Measurements from ENCODE around the gene NOS3.
"Not testable (repeated sequence)": the region's sequence is repeated elsewhere in the genome, so short reads cannot be mapped to it uniquely, and the experiment has no call there.

Gene NOS3

DNA sequence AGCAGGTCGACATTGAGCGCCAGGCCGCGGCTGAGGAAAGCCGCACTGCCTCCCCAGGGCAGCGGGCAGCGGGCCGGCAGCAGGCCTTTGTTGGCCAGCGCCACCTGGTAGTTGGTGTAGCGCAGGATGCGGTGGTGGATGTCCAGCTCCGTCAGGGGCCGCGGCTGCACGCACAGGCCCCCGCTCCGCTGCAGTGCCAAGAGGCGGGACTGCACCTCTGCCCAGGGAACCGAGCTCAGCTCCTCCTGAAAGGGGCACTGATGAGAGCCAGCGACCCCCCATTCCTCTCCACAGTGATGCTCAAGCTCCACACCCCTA is 28.3 kb downstream of the NOS3 start:
- DNase-seq: no peak

DNA sequence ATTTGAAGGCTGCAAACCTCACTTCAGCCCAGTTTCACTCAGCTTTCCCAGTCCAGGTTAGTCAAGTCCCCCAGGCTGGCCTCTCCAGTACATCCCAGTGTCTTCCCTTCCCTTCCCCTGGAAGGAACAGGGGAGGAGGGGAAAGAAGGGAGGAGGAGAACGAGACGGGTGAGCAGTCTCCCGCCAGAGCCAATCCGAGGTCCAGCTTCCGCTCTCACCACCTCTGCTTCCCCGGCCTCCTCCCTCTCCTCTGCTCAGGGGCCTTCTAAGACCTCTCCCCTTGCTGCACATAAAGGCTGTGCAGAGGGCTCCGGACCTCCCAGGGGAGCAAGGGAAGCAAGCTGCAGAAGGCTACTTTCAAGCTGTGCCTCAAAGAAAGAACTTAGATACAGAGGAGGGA is 29.4 kb downstream of the NOS3 start:
- no peak for DNase-seq

DNA sequence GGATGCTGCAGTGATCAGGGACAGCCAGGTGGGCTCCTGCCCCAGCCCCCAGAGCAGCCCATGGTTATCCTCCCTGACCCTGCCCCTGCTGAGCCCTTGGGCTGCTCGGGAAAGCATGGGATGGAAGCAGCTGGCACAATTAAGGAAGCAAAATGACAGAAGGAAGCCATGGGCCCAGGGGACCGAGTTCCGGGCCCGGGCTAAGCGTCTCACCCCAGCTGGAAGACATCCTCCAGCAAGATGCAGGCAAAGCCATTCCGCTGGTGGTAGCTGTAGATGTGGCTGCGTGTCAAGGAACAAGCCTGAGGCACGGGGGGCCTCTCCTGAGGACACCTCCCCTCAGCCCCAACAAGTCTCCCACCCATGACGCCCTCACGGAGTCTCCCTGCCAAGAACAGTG is 32.4 kb downstream of the NOS3 start:
- no peak for DNase-seq

DNA sequence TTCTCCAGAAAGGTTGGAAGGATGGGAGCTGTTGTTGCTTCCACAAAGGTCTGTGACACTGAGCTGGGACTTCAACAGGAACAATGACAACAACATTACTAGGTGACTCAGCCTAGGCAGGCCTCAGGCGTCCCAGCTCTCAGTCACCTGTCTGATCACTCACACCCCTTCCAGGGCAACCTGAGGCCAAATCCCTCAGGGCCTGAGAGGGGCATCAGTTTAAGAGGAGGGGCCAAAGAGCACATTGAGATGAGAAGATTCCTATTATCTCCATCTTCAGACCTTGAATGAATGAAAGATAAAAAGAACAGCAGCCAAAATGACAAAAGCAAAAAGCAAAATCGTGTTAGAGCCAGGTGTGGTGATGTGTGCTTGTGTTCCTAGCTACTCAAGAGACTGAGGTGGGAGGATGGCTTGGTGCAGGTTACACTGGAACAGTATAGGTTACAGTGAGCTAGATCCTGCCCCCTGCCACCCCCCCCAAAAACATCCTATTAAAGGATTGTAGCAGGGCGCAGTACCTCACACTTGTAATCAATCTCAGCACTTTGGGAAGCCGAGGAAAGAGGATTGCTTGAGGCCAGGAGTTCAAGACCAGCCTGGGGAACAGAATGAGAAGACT is 33.7 kb downstream of the NOS3 start, which contains the start of gene ATG9B:
Gene ATG9B, minus strand, starts transcription at position 60 of the 622 bp plus-strand sequence. CDS start 71 bp downstream, outside the sequence.
- DNase-seq: no peak

DNA sequence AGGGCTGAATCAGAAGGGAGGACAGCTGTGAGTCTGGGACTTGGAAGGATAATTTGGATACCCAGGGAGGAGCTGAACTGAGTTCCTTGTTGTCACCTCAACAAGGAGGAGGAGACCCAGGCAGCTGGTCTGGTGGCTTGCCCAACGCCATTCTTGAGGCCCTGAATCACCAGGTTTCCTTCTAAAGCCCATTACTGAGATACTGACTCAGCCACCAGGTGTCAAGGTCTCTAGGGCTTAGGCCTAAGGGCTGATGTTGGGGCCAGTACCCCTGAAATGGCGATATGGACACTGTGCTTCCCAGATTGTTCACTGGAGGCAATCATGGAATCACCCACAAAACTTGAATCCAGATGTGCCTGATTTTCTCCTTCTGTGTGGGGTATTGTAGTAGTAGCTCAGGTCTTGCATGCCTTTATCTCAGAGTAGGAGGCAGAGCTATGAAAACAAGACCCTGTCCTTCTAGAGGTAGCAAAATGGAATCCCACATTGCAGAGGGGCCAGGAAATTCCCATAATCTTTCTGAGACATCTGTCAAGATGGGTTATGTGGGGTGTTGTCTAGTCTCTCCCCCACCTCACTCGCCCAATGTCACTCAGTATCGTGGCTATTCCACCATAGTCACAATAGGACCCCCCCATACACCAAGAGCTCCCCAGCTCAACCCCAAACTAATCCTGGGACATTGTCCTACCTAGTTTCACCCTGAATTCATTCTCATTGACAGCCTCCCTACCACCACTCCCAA is 35.3 kb downstream of the NOS3 start:
- DNase-seq: no peak

DNA sequence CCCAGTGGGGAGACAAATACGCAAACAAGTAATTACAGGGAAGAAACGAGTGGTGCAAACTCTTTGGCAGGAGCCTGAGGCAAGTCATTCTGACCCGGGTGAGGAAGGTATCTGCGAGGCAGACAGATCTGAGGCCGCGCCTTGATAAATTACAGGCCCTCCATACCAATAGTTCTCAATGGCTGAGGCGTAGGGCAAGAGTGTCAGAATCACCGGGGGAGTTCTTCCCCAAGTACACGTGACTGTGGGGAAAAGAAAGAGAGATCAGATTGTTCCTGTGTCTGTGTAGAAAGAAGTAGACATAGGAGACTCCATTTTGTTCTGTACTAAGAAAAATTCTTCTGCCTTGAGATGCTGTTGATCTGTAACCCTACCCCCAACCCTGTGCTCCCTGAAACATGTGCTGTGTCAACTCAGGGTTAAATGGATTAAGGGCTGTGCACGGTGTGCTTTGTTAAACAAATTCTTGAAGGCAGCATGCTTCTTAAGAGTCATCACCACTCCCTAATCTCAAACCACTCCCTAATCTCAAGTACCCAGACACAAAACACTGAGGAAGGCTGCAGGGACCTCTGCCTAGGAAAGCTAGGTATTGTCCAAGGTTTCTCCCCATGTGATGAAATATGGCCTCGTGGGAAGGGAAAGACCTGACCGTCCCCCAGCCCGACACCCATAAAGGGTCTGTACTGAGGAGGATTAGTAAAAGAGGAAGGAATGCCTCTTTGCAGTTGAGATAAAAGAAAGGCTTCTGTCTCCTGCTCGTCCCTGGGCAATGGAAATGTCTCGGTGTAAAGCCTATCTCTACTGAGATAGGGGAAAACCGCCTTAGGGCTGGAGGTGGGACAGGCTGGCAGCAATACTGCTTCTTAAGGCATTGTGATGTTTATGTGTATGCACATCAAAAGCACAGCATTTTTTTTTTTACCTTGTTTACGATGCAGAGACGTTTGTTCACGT is 36.2 kb downstream of the NOS3 start:
- not testable (repeated sequence) for DNase-seq

DNA sequence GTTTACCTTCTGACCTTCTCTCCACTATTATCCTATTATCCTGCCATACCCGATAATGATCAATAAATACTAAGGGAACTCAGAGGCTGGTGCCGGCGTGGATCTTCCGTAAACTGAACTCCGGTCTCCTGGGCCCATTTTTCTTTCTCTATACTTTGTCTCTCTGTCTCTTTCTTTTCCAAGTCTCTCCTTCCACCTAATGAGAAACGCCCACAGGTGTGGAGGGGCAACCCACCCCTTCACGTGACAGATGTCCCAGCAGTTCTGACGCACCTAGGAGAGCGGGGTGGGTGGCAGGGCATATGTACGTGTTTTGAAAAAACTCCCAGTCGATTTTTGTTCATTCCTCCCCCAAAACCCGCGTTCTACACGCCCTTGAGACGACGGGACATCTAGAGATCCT is 36.9 kb downstream of the NOS3 start:
- DNase-seq: not testable (repeated sequence)

DNA sequence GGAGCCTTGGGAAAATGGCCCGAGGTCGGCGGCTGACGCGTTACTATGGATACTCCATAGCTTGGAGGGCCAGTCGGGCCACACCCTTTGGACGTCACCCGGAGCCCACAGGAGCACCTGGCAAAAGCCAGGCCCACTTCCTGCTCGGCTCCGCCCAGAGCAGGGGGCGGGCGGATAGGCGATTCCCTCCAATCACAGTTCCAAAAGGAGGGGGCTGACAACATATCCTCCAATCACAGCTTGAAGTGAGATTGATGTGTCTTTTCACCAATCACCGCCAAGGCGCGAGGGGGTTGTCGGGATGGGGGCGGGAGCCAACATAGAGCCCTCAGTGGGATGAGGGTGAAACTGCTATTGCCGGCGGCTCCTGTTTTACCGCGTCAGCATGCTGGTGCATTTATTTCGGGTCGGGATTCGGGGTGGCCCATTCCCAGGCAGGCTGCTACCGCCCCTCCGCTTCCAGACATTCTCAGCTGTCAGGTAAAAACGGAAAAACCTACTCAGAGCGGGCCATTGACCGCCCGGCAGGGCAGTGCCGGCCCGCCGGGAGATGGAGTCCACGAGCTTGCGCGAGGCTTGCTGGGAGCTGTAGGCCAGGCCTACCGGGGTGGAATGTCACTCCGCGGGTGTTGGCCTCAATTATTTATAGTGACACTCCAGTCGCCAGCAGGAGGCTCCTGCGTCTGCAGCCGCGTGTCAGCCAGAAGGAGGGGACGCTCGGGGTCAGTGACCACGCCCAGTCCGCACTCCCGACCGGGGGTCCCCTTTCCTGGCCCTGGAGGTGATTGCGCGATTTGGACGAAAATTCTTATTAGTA is 37.5 kb downstream of the NOS3 start, which contains the start of gene ABCB8:
Gene ABCB8, plus strand, starts transcription at position 320 of the 817 bp plus-strand sequence. Its CDS starts 66 bp downstream, at position 386.
- DNase-seq: peak; percentile 100

DNA sequence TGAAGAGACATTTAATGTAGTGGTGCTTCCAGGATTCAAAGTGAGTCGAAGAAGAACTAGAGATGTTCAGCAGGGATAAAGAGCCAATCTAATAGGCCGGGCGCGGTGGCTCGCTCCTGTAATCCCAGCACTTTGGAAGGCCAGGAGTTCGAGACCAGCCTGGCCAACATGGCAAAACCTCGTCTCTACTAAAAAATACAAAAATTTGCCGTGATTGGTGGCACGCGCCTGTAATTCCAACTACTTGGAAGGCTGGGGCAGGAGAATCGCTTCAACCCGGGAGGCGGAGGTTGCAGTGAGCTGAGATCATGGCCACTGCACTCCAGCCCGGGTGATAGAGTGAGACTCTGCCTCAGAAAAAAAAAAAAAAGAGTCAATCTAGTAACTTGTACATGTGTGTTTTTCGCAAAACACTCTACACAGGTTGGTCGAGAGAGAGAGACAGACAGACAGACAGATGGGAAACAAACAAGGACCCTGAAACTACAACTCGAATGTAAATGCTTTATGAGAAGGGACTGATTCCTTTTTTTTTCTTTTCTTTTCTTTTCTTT is 38.2 kb downstream of the NOS3 start:
- no peak for DNase-seq

DNA sequence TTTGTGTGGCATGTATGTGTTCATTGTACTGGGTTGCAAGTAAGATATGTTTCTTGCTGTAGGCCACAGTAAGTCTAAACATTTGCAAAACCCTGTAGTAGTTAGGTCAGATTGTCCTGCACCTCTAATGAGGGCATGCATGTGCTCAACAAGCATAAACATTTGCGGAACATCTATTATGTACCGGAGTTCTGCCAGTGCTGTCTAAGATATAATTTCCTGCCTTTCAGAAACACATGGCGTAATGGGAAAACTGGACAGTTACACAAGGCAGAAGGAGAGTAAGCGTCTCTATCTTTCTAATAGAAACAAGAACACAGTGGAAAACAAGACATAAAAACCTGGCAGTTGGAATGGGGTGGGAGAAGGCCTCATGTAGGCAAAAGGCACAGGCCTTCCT is 40.2 kb downstream of the NOS3 start:
- no peak for DNase-seq

DNA sequence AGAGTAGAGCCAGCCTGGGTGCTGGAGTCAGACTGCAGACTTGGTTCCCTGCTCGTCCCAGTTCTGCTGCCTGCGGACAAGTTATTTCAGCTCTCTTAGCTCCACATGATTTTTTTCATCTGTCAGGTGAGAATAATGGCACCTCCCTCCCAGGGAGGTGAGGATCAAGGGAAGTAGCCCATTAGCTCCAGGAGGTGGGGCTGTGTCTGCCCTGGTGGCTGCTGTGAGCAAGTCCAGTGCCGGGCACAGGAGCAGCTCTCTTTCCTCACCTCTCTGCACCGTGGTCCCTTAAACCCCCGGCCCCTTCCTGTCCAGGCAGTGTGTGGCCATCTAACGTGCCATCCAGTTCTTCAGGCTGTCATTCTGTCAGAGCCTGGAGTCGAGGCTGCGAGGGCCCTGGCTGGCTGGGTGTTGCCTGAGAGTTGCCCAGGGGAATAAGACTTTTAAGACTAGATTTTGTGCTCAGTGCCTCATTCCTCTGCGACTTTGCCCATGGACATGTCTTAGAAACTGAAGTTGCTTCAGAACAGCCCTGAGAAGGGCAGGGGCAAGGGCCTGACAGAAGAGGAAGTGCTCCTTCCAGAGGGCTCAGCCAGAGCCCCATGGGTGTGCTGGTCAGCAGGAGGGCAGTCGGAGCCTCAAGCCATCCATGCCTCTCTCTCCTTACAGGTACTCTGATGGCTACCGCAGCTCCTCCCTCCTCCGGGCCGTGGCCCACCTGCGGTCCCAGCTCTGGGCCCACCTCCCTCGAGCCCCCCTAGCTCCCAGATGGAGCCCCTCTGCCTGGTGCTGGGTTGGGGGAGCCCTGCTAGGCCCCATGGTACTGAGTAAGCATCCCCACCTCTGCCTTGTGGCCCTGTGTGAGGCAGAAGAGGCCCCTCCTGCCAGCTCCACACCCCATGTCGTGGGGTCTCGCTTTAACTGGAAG is 42.4 kb downstream of the NOS3 start:
- no peak for DNase-seq

DNA sequence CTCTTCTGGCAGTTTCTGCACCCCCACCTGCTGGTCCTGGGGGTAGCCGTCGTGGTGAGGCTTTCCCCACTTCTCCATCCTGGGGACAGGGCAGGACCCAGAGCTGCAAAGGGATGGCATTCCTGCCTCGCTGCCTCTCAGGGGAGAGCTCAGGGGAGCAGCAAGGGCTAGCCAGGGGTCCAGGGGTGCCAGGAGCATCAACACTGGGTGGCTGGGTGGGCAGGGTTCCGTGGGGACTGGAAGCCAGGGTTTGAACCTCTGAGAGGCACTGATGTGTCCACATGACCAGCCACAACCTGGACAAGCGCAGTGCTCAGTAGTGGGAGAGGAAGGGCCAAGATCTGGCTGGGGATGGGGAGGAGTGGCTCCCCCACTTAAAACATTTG is 43.0 kb downstream of the NOS3 start:
- no peak for DNase-seq

DNA sequence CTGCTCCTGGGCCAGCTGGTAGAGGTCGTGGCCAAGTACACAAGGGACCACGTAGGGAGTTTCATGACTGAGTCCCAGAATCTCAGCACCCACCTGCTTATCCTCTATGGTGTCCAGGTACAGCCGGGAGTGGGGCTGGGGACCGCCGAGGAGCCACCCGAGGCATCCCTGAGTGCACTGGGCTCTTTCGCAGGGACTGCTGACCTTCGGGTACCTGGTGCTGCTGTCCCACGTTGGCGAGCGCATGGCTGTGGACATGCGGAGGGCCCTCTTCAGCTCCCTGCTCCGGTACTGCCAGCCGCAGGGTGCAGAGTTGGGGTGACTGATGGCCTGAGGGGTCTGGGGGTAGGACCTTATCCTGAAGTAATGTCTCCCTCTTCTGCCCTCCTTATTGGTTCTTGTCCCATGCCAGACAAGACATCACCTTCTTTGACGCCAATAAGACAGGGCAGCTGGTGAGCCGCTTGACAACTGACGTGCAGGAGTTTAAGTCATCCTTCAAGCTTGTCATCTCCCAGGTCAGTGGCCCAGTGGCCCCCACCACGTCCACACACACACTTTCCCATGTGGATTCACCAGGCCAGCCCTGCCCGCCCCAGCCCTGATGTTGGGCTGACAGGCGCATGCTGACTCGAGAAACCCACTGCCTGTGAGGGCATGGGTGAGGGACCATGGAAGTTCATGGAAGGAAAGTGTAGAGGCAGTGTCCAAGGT is 43.7 kb downstream of the NOS3 start:
- no peak for DNase-seq

DNA sequence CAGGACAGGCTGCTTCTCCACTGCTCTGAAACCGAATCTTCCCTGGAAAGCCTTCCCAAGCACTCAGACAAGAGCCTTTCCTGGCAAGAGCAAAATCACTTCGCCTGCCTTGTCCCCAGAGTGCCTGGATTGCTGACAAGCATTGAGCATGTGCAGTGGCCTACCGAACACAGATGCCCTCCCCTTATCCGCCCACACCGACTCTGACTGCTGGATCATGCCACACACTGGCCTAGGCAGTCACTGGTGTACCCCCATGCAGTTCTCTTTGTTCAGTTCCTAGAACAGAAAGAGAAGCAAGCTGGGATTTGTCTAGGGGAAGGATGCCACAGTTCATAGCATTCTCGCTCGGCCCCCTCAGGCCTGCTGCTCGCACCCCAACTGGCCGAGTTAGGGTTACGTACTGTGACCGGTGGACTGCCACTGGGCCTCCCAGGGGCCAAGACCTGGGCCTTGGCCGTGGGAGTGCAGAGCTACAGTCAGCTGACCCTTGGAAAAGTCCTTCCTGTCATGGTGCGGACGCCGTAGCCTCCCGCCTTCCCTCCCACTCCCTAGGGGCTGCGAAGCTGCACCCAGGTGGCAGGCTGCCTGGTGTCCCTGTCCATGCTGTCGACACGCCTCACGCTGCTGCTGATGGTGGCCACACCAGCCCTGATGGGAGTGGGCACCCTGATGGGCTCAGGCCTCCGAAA is 44.4 kb downstream of the NOS3 start:
- no peak for DNase-seq

DNA sequence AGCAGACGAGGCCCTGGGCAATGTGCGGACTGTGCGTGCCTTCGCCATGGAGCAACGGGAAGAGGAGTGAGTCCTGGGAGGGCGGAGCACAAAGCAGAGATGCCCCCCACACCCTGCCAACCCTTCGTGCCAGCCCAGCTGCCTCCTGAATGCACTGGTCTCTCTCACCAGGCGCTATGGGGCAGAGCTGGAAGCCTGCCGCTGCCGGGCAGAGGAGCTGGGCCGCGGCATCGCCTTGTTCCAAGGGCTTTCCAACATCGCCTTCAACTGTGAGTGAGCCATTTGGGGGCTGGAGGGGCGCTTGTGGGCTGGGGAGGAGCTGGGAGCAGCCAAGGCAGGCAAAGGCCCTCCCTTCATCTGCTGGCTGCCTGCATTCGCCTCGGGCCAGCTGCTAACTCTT is 45.1 kb downstream of the NOS3 start:
- no peak for DNase-seq

DNA sequence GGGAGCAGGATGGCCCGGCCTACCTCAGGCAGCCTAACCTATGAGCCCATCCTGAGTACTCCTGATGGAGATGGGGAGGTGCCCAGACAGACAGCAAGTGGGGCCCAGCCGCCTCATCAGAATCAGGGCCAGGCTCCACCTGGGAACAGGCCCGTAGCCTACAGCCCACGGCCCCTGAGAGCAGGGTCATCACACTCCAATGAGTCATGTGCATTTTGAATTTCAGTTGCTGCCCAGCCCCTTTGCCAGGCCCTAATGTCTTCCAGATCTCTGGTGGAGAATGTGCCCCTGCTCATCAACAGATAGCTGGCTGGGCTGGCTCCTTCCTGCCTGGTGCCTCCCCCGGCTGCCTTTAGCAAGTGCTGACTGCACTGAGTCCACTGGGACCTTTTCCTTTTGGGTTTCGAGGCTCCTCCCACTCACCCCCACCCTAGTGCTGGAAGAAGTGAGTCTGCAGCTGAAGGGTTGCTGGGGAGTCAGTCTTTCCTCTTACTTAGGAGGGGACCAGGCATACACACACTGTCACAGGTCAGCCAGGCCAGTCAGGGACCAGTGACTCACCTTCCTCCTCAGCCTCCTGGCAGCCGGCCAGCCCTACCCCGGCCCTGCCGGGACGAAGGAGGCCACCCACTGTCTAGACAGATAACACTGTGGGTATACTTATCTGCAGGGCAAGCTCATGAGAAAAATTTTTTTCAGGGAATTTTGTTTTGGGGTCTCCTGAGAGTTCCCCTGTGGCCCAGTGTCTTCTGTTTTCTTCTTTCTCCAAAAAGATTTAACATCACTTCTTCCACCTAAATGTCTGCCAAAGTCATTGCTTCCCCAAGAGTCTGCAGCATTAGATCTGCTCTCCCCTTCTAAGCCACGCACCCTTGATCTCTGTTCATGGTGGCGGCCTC is 48.4 kb downstream of the NOS3 start:
- peak; percentile 56 for DNase-seq

DNA sequence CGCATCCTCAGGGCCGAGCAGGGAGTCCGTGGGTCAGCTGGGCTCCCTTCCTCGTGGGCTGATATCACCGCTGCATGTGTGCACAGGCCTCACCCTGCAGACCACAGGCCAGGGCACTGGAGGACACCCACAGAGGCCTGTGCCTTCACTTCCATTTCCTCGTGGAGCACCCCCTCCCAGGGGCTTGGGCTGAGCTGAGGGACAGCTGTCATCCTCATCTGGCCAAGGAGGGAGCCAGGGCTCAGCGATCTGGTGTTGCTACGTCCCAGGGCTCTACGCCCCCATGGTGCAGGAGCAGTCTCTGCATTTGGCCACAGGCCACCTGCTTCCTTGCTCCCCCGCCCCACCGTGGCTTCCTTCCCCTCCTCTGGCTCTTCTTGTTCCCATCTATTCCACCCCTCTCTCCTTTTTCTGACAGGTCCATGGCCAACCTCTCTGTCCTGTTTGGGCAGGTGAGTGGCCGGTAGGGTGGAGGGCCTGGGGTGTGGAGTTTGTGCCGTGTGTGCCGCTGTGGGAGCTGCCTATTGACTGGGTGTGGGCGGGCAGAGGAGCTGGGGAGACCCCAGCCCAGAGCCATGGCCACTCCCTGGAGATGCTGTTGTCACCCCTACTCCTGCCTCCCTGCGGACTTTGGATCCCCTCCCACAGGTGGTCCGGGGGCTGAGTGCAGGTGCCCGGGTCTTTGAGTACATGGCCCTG is 49.2 kb downstream of the NOS3 start:
- no peak for DNase-seq
